ENCODE measurements around the gene CNGA4.

The CNGA4 gene

GRCh38 chr11:6216501-6216900 lies 22.4 kb upstream of the CNGA4 start:
- Histone ChIP-seq H3K27me3 (ENCODE audit: insufficient read depth, low read length) (no peaks in the 10 kb centered on the region), H3K79me2 (ENCODE audit: control insufficient read depth, insufficient read depth, low read length, poor library complexity) (no peaks in the 10 kb centered on the region), H2AK5ac (ENCODE audit: low read length) (no peak overlapping the region), H4K12ac (ENCODE audit: low read depth, low read length) (no peak overlapping the region), H4K8ac (ENCODE audit: low read depth, low read length) (no peak overlapping the region), H2BK12ac (ENCODE audit: low read length) (no peak overlapping the region), H3K14ac (ENCODE audit: low read length) (no peak overlapping the region), H2BK120ac (ENCODE audit: insufficient read depth, low read length, poor library complexity) (no peak overlapping the region), H2BK5ac (ENCODE audit: low read depth, low read length, poor library complexity) (no peak overlapping the region), H3K79me1 (ENCODE audit: low read length) (peaks cover 4% of the 10 kb centered on the region), H3K9me3 (ENCODE audit: insufficient read depth, low read depth, low read length) (no peaks in the 10 kb centered on the region), H3K18ac (ENCODE audit: low read length) (no peak overlapping the region), H3K4me1 (ENCODE audit: control insufficient read depth in 1 of 2, insufficient read depth in 2 of 2, low read length in 2 of 2) (peaks cover 11 to 12% of the 10 kb centered on the region in 2 experiments), H3K4me3 (ENCODE audit: low read depth, low read length) (no peak overlapping the region), H2AFZ (ENCODE audit: insufficient read depth, low read length, poor library complexity) (no peak overlapping the region), H4K91ac (ENCODE audit: low read depth, low read length) (no peak overlapping the region), H3K27ac (ENCODE audit: low read depth, low read length) (peak overlapping the region; percentile 36), H3K9ac (ENCODE audit: low read length) (no peak overlapping the region), H3K36me3 (ENCODE audit: control insufficient read depth in 1 of 2, insufficient read depth in 2 of 2, low read length in 2 of 2) (peaks cover 25 to 38% of the 10 kb centered on the region in 2 experiments), H3K23ac (ENCODE audit: low read length) (no peak overlapping the region), H3K4me2 (ENCODE audit: low read length) (no peak overlapping the region), H3K4ac (ENCODE audit: low read depth, low read length) (no peak overlapping the region)
- WGBS (ENCODE audit: extremely low coverage, insufficient coverage, insufficient read length): no CpG with 5 or more reads among the region's 4 CpGs
- no peak for DNase-seq

- Histone ChIP-seq H4K12ac (ENCODE audit: low read depth, low read length) (no peak overlapping the region), H3K18ac (ENCODE audit: low read length) (no peak overlapping the region), H2AK5ac (ENCODE audit: low read length) (no peak overlapping the region), H4K91ac (ENCODE audit: low read depth, low read length) (no peak overlapping the region), H3K9ac (ENCODE audit: low read length) (no peak overlapping the region), H3K27me3 (ENCODE audit: insufficient read depth, low read length) (no peaks in the 10 kb centered on the region), H2AFZ (ENCODE audit: insufficient read depth, low read length, poor library complexity) (no peak overlapping the region), H3K4me3 (ENCODE audit: low read depth, low read length) (no peak overlapping the region), H2BK120ac (ENCODE audit: insufficient read depth, low read length, poor library complexity) (no peak overlapping the region), H3K4ac (ENCODE audit: low read depth, low read length) (no peak overlapping the region), H3K23ac (ENCODE audit: low read length) (no peak overlapping the region), H3K79me2 (ENCODE audit: control insufficient read depth, insufficient read depth, low read length, poor library complexity) (no peaks in the 10 kb centered on the region), H2BK12ac (ENCODE audit: low read length) (no peak overlapping the region), H3K14ac (ENCODE audit: low read length) (no peak overlapping the region), H3K4me1 (ENCODE audit: control insufficient read depth in 1 of 2, insufficient read depth in 2 of 2, low read length in 2 of 2) (peaks cover 11 to 12% of the 10 kb centered on the region in 2 experiments), H3K4me2 (ENCODE audit: low read length) (no peak overlapping the region), H4K8ac (ENCODE audit: low read depth, low read length) (no peak overlapping the region), H3K36me3 (ENCODE audit: control insufficient read depth in 1 of 2, insufficient read depth in 2 of 2, low read length in 2 of 2) (peaks cover 28 to 38% of the 10 kb centered on the region in 2 experiments), H3K9me3 (ENCODE audit: insufficient read depth, low read depth, low read length) (no peaks in the 10 kb centered on the region), H3K79me1 (ENCODE audit: low read length) (peaks cover 4% of the 10 kb centered on the region), H3K27ac (ENCODE audit: low read depth, low read length) (no peak overlapping the region), H2BK5ac (ENCODE audit: low read depth, low read length, poor library complexity) (no peak overlapping the region)
- DNase-seq: no peak
- no CpG with 5 or more reads among the region's 19 CpGs for WGBS (ENCODE audit: extremely low coverage, insufficient coverage, insufficient read length)
These were observed 21.2 kb upstream of the CNGA4 start for GRCh38 chr11:6217722-6218121.

- Histone ChIP-seq H2BK5ac (ENCODE audit: low read depth, low read length, poor library complexity) (no peak overlapping the region), H2AK5ac (ENCODE audit: low read length) (no peak overlapping the region), H3K9me3 (ENCODE audit: insufficient read depth, low read depth, low read length) (no peaks in the 10 kb centered on the region), H4K12ac (ENCODE audit: low read depth, low read length) (no peak overlapping the region), H3K23ac (ENCODE audit: low read length) (no peak overlapping the region), H3K36me3 (ENCODE audit: control insufficient read depth in 1 of 2, insufficient read depth in 2 of 2, low read length in 2 of 2) (peaks cover 38 to 50% of the 10 kb centered on the region in 2 experiments), H3K27ac (ENCODE audit: low read depth, low read length) (no peak overlapping the region), H3K4me2 (ENCODE audit: low read length) (no peak overlapping the region), H3K18ac (ENCODE audit: low read length) (no peak overlapping the region), H4K8ac (ENCODE audit: low read depth, low read length) (no peak overlapping the region), H3K79me1 (ENCODE audit: low read length) (peaks cover 4% of the 10 kb centered on the region), H3K27me3 (ENCODE audit: insufficient read depth, low read length) (no peaks in the 10 kb centered on the region), H3K14ac (ENCODE audit: low read length) (no peak overlapping the region), H3K4ac (ENCODE audit: low read depth, low read length) (no peak overlapping the region), H3K79me2 (ENCODE audit: control insufficient read depth, insufficient read depth, low read length, poor library complexity) (no peaks in the 10 kb centered on the region), H3K9ac (ENCODE audit: low read length) (no peak overlapping the region), H4K91ac (ENCODE audit: low read depth, low read length) (no peak overlapping the region), H2AFZ (ENCODE audit: insufficient read depth, low read length, poor library complexity) (no peak overlapping the region), H3K4me3 (ENCODE audit: low read depth, low read length) (no peak overlapping the region), H2BK12ac (ENCODE audit: low read length) (no peak overlapping the region), H3K4me1 (ENCODE audit: control insufficient read depth in 1 of 2, insufficient read depth in 2 of 2, low read length in 2 of 2) (peaks cover 11 to 12% of the 10 kb centered on the region in 2 experiments), H2BK120ac (ENCODE audit: insufficient read depth, low read length, poor library complexity) (no peak overlapping the region)
- no peak for DNase-seq
- WGBS (ENCODE audit: extremely low coverage, insufficient coverage, insufficient read length): no CpG with 5 or more reads among the region's 2 CpGs
These were observed 19.5 kb upstream of the CNGA4 start for GRCh38 chr11:6219359-6219758.

DNA sequence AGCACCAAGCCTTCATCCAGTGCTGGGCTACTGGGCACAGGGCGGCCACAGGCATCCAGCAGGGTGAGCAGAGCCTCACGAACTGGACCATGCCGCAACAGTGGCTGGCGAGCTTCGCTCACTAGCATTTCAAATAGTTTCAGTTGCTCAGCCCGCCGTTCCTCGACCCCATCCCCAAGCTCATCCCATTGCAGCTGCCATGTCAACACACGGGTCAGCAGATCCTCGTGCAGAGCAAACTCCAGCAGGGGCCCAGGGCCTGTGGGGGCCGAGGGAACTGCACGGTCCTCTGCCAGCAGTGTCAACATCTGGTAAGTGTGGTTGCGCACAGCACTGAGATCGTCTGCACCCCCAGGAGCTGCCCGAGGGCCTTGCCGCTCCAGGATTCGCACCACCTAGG lies 15.0 kb upstream of the CNGA4 start:
- no peak overlapping the region for H2BK5ac ChIP-seq (ENCODE audit: low read depth, low read length, poor library complexity)

More for the DNA sequence above, 15.0 kb upstream of the CNGA4 start:
- Histone ChIP-seq H2AFZ (ENCODE audit: insufficient read depth, low read length, poor library complexity) (no peak overlapping the region), H3K4me3 (ENCODE audit: low read depth, low read length) (no peak overlapping the region), H4K8ac (ENCODE audit: low read depth, low read length) (no peak overlapping the region), H3K79me1 (ENCODE audit: low read length) (no peaks in the 10 kb centered on the region), H3K4ac (ENCODE audit: low read depth, low read length) (no peak overlapping the region), H3K18ac (ENCODE audit: low read length) (no peak overlapping the region), H3K23ac (ENCODE audit: low read length) (no peak overlapping the region), H3K79me2 (ENCODE audit: control insufficient read depth, insufficient read depth, low read length, poor library complexity) (no peaks in the 10 kb centered on the region), H2AK5ac (ENCODE audit: low read length) (no peak overlapping the region), H3K4me1 (ENCODE audit: control insufficient read depth in 1 of 2, insufficient read depth in 2 of 2, low read length in 2 of 2) (no peaks in the 10 kb centered on the region), H2BK120ac (ENCODE audit: insufficient read depth, low read length, poor library complexity) (no peak overlapping the region), H4K91ac (ENCODE audit: low read depth, low read length) (no peak overlapping the region), H3K36me3 (ENCODE audit: control insufficient read depth in 1 of 2, insufficient read depth in 2 of 2, low read length in 2 of 2) (peaks cover 21 to 26% of the 10 kb centered on the region in 2 experiments), H3K9me3 (ENCODE audit: insufficient read depth, low read depth, low read length) (no peaks in the 10 kb centered on the region), H3K9ac (ENCODE audit: low read length) (no peak overlapping the region), H3K14ac (ENCODE audit: low read length) (no peak overlapping the region), H3K27ac (ENCODE audit: low read depth, low read length) (no peak overlapping the region), H3K27me3 (ENCODE audit: insufficient read depth, low read length) (no peaks in the 10 kb centered on the region), H2BK12ac (ENCODE audit: low read length) (no peak overlapping the region), H3K4me2 (ENCODE audit: low read length) (no peak overlapping the region), H4K12ac (ENCODE audit: low read depth, low read length) (no peak overlapping the region)
- DNase-seq: no peak
- WGBS (ENCODE audit: extremely low coverage, insufficient coverage, insufficient read length): no CpG with 5 or more reads among the region's 17 CpGs
